HCT116 (cell line): ENCODE results near the gene CNN1.

Experiments used
- EZH2 ChIP-seq: fragments of 200-600 bp; sonication (generic); IDR thresholded peaks from 2 replicates; pipeline ENCODE4 v1.6.1; 2017; ENCODE audit warnings: antibody characterized with exemption, mixed run types
- POLR2A ChIP-seq: IDR thresholded peaks from 2 replicates; pipeline ENCODE4 v1.7.0; 2011; ENCODE audit warnings: borderline replicate concordance; ENCODE audit not compliant: insufficient read depth, insufficient read length; ENCODE audit errors: extremely low read depth
- POLR2AphosphoS5 ChIP-seq: IDR thresholded peaks from 2 replicates; pipeline ENCODE4 v1.6.1; 2011; ENCODE audit warnings: mild to moderate bottlenecking, low read depth, low read length, moderate library complexity

DNA sequence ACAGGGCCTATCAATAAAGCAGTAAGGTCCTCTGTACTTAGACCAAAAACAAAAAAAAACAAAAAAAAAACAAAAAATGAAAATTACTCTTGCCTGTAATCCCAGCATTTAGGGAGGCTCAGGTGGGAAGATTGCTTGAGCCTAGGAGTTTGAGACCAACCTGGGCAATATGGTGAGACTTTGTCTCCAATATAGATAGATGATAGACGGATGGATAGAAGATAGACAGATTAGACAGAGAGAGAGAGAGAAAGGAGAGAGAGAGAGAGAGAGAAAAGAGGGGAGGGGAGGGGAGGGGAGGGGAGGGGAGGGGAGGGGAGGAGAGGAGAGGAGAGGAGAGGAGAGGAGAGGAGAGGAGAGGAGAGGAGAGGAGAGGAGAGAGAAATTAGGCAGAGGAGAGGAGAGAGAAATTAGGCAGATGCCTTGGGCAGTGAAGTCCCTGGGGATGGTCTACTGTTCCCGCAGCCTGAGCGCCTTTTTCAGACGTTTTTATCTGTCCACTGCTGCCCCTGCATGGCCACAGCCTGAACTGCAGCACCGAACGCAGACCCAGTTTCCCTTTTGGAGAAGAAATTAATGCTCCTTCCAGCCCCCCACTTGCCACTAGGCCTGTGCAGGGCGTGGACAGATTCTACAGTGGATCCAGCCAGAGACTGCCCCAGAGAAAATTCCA lies 48.8 kb downstream of the CNN1 start:
- TF ChIP-seq POLR2AphosphoS5 (no peak), POLR2A (no peak), EZH2 (no peak)
